Activated T-helper 2 cell treated with anti-CD3 and anti-CD28 coated beads, Interferon-gamma antibody, Interleukin-2, Interleukin-4, amounts not matched to agents 10 μg/mL and 5 μg/mL and 100 μg/mL, durations not matched to agents 14 hours and 24 hours and 36 hours (primary cell): ENCODE results near the gene NR3C2. TPM values are rescaled to one million over a fixed set of nuclear protein-coding genes. Genes with fewer than 3 reads are reported as not detected.
"Not testable (repeated sequence)": the region's sequence is repeated elsewhere in the genome, so short reads cannot be mapped to it uniquely, and the experiment has no call there.

Source experiments
- DNase-seq: peaks from one replicate; pipeline ENCODE4 v3.0.0; 2021; ENCODE audit warnings: low spot score
- H3K27ac Mint-ChIP-seq: one replicate; pipeline ENCODE4 v1.8.0; 2021; ENCODE audit warnings: mixed read lengths
- H3K27me3 Mint-ChIP-seq: one replicate; pipeline ENCODE4 v1.8.0; 2021; ENCODE audit warnings: low read depth, mixed read lengths
- H3K36me3 Mint-ChIP-seq: one replicate; pipeline ENCODE4 v1.8.0; 2021; ENCODE audit warnings: low read depth, mixed read lengths
- H3K4me1 Mint-ChIP-seq: one replicate; pipeline ENCODE4 v1.8.0; 2021; ENCODE audit warnings: low read depth, mixed read lengths
- H3K4me3 Mint-ChIP-seq: one replicate; pipeline ENCODE4 v1.8.0; 2021; ENCODE audit warnings: low read depth, mild to moderate bottlenecking, moderate library complexity, mixed read lengths
- H3K9me3 Mint-ChIP-seq: one replicate; pipeline ENCODE4 v1.8.0; 2021; ENCODE audit warnings: mixed read lengths
- intact Hi-C: fragments of 100-400 bp; cut with micrococcal nuclease; formaldehyde crosslinking; loops from one replicate; pipeline ENCODE4 v1.15.1; 2023
- total RNA-seq: library from RNA; stranded (reverse); gene quantifications from 2 replicates; pipeline ENCODE4 v1.2.3, GENCODE V29; 2022

Gene NR3C2
- total RNA-seq, 1 donor from 2014 or later: 0.32 TPM

DNA sequence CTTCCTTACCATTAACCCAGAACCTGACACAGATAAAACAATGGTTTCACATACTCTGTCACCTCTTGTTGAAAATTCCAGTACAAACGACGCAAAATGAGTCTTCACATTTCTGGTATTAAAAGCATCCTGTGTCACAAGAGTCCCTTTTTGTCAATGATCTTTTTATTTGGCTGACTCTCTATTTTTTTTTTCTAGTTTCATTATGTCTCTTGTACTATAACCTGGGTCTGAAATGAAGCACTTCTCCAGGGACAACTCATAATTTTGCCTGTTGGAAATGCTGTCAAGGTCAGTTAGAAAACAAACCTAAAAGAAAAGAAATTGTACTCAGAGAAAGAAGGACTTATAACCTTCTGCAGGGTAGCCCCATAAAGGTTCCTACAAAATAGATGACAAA is 93.1 kb downstream of the NR3C2 start:
- Mint-ChIP-seq H3K27me3 (no peaks in the 10 kb centered on the region), H3K27ac (no peak overlapping the region), H3K36me3 (no peaks in the 10 kb centered on the region), H3K9me3 (no peaks in the 10 kb centered on the region), H3K4me3 (no peak overlapping the region), H3K4me1 (no peaks in the 10 kb centered on the region)
- intact Hi-C loops: no loop called here
- DNase-seq: no peak

DNA sequence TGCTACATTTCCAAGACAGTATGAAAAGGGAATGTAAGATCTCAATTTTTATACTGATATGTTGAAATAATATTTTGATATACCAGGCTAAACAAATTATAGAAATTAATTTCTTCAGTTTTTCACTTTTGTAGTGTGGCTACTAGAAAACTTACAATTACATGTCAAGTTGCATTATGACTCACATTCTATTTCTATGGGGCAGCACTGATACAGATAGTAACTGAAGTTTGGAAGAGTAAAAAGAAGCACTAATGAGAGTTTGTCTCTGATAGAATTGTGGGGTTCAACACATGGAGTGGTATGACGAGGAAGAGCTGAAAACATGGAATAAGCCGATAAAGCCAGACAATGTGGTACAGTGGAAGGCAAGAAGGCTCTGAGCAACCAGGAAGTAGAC is 95.6 kb downstream of the NR3C2 start:
- intact Hi-C loops: no loop called here
- Mint-ChIP-seq H3K9me3 (no peaks in the 10 kb centered on the region), H3K4me1 (no peaks in the 10 kb centered on the region), H3K36me3 (no peaks in the 10 kb centered on the region), H3K27ac (no peak overlapping the region), H3K27me3 (no peaks in the 10 kb centered on the region), H3K4me3 (no peak overlapping the region)
- DNase-seq: no peak

- no peak overlapping the region for H3K4me3 Mint-ChIP-seq
- no peaks in the 10 kb centered on the region for H3K4me1 Mint-ChIP-seq
- H3K27me3 Mint-ChIP-seq: no peaks in the 10 kb centered on the region
Observed at GRCh38 chr4:148345509-148345908, 96.7 kb downstream of the NR3C2 start.

GRCh38 chr4:148344941-148345340 is 97.3 kb downstream of the NR3C2 start:
- H3K27ac Mint-ChIP-seq: no peak overlapping the region
- no peaks in the 10 kb centered on the region for H3K36me3 Mint-ChIP-seq
- H3K4me3 Mint-ChIP-seq: no peak overlapping the region
- H3K27me3 Mint-ChIP-seq: no peaks in the 10 kb centered on the region
- H3K9me3 Mint-ChIP-seq: no peaks in the 10 kb centered on the region
- DNase-seq: no peak
- H3K4me1 Mint-ChIP-seq: no peaks in the 10 kb centered on the region
- intact Hi-C loops: no loop called here

More at GRCh38 chr4:148345509-148345908, 96.7 kb downstream of the NR3C2 start:
- Mint-ChIP-seq H3K36me3 (no peaks in the 10 kb centered on the region), H3K9me3 (no peaks in the 10 kb centered on the region), H3K27ac (no peak overlapping the region)
- no peak for DNase-seq
- intact Hi-C loops: no loop called here

GRCh38 chr4:148344352-148344751 is 97.9 kb downstream of the NR3C2 start:
- Mint-ChIP-seq H3K36me3 (no peaks in the 10 kb centered on the region), H3K27ac (no peak overlapping the region), H3K4me1 (no peaks in the 10 kb centered on the region), H3K27me3 (no peaks in the 10 kb centered on the region), H3K4me3 (no peak overlapping the region), H3K9me3 (no peaks in the 10 kb centered on the region)
- DNase-seq: no peak
- intact Hi-C loops: no loop called here

DNA sequence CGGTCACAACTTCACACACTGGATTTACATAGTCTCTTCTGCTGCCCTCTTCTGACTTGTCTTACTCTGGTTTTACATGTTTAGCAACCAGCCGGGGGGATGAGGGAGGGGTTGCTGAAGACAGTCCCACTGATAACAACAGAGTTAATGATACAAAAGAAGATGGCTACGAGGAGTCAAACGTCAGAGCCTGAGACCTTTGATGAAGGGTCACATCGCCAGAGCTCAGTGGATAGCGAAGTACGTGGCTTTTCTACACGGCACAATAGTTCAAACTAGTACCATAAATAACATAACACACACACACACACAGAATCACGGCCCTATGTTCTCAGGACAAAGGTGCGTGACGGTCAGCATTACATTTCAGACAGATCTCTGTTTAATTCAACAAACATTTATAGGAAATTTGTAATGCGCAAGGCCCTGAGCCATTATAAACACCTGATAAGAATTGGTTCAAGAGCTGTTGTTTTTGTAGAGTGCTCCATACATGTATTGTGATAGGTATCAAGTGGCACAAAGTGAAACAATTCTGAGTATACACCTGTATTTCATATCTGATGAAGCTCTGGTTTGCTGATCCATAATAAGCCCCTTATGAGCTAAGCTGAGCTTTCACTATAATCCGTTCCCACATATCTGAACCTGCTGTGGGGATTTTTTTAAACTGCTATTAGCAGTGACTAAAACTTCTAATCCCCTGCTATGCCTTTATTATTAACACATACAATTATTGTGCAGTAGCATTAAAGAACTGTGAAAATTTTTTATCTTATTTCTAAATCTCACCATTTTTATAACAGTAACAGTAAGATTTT is 100.0 kb downstream of the NR3C2 start:
- H3K9me3 Mint-ChIP-seq: no peaks in the 10 kb centered on the region
- intact Hi-C loops: no loop called here
- H3K27me3 Mint-ChIP-seq: no peaks in the 10 kb centered on the region
- H3K4me3 Mint-ChIP-seq: no peak overlapping the region
- no peak for DNase-seq
- H3K4me1 Mint-ChIP-seq: no peaks in the 10 kb centered on the region
- H3K36me3 Mint-ChIP-seq: no peaks in the 10 kb centered on the region
- H3K27ac Mint-ChIP-seq: no peak overlapping the region

- H3K9me3 Mint-ChIP-seq: no peaks in the 10 kb centered on the region
- DNase-seq: no peak
- intact Hi-C loops: no loop called here
- H3K27me3 Mint-ChIP-seq: no peaks in the 10 kb centered on the region
- no peaks in the 10 kb centered on the region for H3K4me1 Mint-ChIP-seq
- no peak overlapping the region for H3K4me3 Mint-ChIP-seq
- no peak overlapping the region for H3K27ac Mint-ChIP-seq
- H3K36me3 Mint-ChIP-seq: no peaks in the 10 kb centered on the region
Observed at GRCh38 chr4:148335133-148335532, 107.1 kb downstream of the NR3C2 start.

DNA sequence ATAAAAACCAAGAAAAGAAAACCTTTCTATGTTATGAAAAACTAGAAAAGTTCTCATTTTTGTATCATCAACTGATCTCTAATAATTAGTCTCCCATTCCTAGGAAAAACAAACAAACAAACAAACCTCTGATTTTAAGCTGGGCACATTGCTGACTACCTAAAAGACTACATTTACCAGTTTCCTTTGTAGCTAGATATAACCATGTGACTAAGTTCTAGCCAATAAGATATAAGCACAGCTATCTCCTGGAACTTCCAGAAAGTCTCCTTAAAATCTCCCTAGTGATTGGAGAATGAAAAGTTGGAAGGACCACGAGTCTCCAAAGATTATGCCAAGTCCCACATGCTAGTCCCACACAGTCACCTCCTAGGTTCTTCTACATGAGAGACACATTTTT is 108.9 kb downstream of the NR3C2 start:
- no peak for DNase-seq
- no peak overlapping the region for H3K27ac Mint-ChIP-seq
- H3K9me3 Mint-ChIP-seq: no peaks in the 10 kb centered on the region
- intact Hi-C loops: no loop called here
- H3K36me3 Mint-ChIP-seq: no peaks in the 10 kb centered on the region
- H3K4me3 Mint-ChIP-seq: no peak overlapping the region
- H3K27me3 Mint-ChIP-seq: no peaks in the 10 kb centered on the region
- no peaks in the 10 kb centered on the region for H3K4me1 Mint-ChIP-seq

DNA sequence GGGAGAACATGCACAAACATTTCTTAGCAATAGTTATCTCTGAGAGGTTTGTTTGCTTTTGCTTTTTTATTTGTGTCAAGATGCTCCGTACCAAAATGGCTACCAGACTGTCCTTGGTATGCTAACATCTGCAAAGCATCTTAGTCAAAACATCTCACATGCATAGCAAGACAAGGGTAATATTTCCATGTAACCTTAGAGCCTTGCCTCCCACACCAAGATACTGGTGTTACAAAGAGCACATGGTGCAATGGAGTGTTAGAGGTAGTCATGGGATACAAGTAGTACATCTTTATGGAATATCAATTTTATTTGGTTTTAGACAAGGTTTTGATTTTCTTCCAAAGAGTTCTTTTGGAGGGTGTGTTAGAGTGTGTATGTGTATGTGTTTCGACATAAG is 109.7 kb downstream of the NR3C2 start:
- no peaks in the 10 kb centered on the region for H3K27me3 Mint-ChIP-seq
- intact Hi-C loops: no loop called here
- DNase-seq: no peak
- H3K36me3 Mint-ChIP-seq: no peaks in the 10 kb centered on the region
- no peaks in the 10 kb centered on the region for H3K9me3 Mint-ChIP-seq
- no peaks in the 10 kb centered on the region for H3K4me1 Mint-ChIP-seq
- no peak overlapping the region for H3K4me3 Mint-ChIP-seq
- H3K27ac Mint-ChIP-seq: no peak overlapping the region

DNA sequence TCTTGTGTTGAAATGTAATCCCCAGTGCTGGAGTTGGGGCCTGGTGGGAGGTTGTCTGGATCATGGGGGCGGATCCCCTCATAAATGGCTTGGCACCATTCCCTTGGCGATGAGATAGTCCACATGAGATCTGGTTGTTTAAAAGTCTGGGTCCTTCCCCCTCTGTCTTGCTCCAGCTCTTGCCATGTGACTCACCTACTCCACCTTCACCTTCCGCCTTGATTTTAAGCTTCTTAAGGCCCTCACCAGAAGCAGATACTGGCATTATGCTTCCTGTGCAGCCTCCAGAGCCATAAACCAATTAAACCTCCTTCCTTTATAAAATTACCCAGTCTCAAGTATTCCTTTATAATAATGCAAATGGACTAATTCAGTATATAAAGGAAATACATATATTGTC is 111.5 kb downstream of the NR3C2 start:
- intact Hi-C loops: no loop called here
- Mint-ChIP-seq H3K27ac (no peak overlapping the region), H3K4me1 (no peaks in the 10 kb centered on the region), H3K27me3 (no peaks in the 10 kb centered on the region), H3K4me3 (no peak overlapping the region), H3K9me3 (no peaks in the 10 kb centered on the region), H3K36me3 (no peaks in the 10 kb centered on the region)
- DNase-seq: no peak

- no peaks in the 10 kb centered on the region for H3K27me3 Mint-ChIP-seq
- no peaks in the 10 kb centered on the region for H3K9me3 Mint-ChIP-seq
- no peak for DNase-seq
- intact Hi-C loops: no loop called here
- no peaks in the 10 kb centered on the region for H3K4me1 Mint-ChIP-seq
- H3K27ac Mint-ChIP-seq: no peak overlapping the region
- no peak overlapping the region for H3K4me3 Mint-ChIP-seq
- no peaks in the 10 kb centered on the region for H3K36me3 Mint-ChIP-seq
Observed at GRCh38 chr4:148330161-148330560, 112.1 kb downstream of the NR3C2 start.

DNA sequence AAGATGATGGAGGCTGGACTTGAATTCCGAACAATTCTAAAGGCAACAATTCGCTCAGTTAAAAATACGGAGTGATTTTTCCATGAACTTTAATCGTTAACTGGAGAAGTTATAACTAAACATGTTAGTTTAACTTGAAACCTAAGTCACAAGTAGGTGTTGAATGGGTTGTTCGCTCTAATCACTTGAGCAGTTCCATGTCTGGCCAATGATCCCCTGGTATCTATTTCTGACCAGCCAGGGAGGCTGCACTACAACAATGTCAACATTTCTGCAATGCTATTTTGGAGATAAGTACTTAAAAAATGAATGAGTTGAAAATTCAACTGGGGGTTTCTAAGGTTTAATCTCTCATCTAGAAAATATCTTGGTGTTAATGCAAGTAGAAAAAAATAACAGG is 112.5 kb downstream of the NR3C2 start:
- intact Hi-C loops: no loop called here
- H3K4me3 Mint-ChIP-seq: no peak overlapping the region
- no peaks in the 10 kb centered on the region for H3K4me1 Mint-ChIP-seq
- DNase-seq: no peak
- no peaks in the 10 kb centered on the region for H3K27me3 Mint-ChIP-seq
- H3K9me3 Mint-ChIP-seq: no peaks in the 10 kb centered on the region
- H3K36me3 Mint-ChIP-seq: no peaks in the 10 kb centered on the region
- H3K27ac Mint-ChIP-seq: no peak overlapping the region

- H3K36me3 Mint-ChIP-seq: no peaks in the 10 kb centered on the region
- intact Hi-C loops: no loop called here
- DNase-seq: no peak
- no peak overlapping the region for H3K4me3 Mint-ChIP-seq
- no peaks in the 10 kb centered on the region for H3K4me1 Mint-ChIP-seq
- no peaks in the 10 kb centered on the region for H3K27me3 Mint-ChIP-seq
- H3K9me3 Mint-ChIP-seq: peaks cover 5% of the 10 kb centered on the region
- no peak overlapping the region for H3K27ac Mint-ChIP-seq
Observed at GRCh38 chr4:148327683-148328082, 114.5 kb downstream of the NR3C2 start.

GRCh38 chr4:148323316-148323715 is 118.9 kb downstream of the NR3C2 start:
- H3K27me3 Mint-ChIP-seq, intact Hi-C loops, H3K36me3 Mint-ChIP-seq, DNase-seq, H3K4me3 Mint-ChIP-seq, H3K9me3 Mint-ChIP-seq, H3K4me1 Mint-ChIP-seq, H3K27ac Mint-ChIP-seq: not testable (repeated sequence)
